HEK293T (cell line): ENCODE results near the gene HOXD11.

ENCODE experiments used
- ELF4 ChIP-seq: fragments of 450-650 bp; IDR thresholded peaks from 2 replicates; pipeline ENCODE4 v1.6.1; 2017; ENCODE audit warnings: antibody characterized with exemption
- FOXM1 ChIP-seq: fragments of 450-650 bp; IDR thresholded peaks from 2 replicates; pipeline ENCODE4 v1.6.1; 2017; ENCODE audit warnings: mild to moderate bottlenecking, borderline replicate concordance

DNA sequence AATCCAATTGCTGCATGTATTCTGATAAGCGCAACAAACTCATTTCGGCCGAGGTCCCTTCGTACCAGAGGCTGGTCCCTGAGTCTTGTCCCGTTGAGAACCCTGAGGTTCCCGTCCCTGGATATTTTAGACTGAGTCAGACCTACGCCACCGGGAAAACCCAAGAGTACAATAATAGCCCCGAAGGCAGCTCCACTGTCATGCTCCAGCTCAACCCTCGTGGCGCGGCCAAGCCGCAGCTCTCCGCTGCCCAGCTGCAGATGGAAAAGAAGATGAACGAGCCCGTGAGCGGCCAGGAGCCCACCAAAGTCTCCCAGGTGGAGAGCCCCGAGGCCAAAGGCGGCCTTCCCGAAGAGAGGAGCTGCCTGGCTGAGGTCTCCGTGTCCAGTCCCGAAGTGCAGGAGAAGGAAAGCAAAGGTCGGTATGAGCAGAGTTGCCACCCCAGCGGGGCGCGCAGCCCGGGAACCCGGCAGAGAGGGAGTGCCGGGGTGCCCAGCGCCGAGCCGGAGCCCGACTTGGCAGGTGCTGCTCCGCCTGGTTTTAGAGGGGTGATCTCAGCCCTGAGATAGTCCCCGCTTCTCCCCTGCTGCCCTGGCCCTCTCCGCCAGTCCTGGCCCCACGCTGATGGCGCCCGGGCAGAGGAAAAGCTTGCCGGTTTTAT, 10.2 kb downstream of the HOXD11 start:
- TF ChIP-seq ELF4 (no peak), FOXM1 (no peak)
